DOHH2 (cell line): ENCODE data around the gene POMP.

Experiments
- EZH2phosphoT487 ChIP-seq: fragments of 200-600 bp; sonication (generic); IDR thresholded peaks from 2 replicates; pipeline ENCODE4 v1.6.1; 2017; ENCODE audit warnings: borderline replicate concordance, mild to moderate bottlenecking, antibody characterized with exemption, low read length, moderate library complexity, mixed read lengths
- TF ChIP-seq, protein P1 (sequence below): fragments of 200-600 bp; sonication (generic); IDR thresholded peaks from one replicate; pipeline ENCODE4 v1.5.1; 2014; ENCODE audit warnings: antibody characterized with exemption, mild to moderate bottlenecking, low read depth, low read length; ENCODE audit not compliant: poor library complexity, severe bottlenecking

GRCh38 chr13:28671126-28671792 is 12.3 kb downstream of the POMP start:
- TF ChIP-seq, protein P1, sequence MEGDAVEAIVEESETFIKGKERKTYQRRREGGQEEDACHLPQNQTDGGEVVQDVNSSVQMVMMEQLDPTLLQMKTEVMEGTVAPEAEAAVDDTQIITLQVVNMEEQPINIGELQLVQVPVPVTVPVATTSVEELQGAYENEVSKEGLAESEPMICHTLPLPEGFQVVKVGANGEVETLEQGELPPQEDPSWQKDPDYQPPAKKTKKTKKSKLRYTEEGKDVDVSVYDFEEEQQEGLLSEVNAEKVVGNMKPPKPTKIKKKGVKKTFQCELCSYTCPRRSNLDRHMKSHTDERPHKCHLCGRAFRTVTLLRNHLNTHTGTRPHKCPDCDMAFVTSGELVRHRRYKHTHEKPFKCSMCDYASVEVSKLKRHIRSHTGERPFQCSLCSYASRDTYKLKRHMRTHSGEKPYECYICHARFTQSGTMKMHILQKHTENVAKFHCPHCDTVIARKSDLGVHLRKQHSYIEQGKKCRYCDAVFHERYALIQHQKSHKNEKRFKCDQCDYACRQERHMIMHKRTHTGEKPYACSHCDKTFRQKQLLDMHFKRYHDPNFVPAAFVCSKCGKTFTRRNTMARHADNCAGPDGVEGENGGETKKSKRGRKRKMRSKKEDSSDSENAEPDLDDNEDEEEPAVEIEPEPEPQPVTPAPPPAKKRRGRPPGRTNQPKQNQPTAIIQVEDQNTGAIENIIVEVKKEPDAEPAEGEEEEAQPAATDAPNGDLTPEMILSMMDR = no peak
- no peak for TF ChIP-seq EZH2phosphoT487
